Activated CD8-positive, alpha-beta T cell treated with anti-CD3 and anti-CD28 coated beads, Interleukin-2, amount 10 ng/mL, durations not matched to agents 7 days and 5 days (primary cell): ENCODE data around the gene MYO16. TPM values are rescaled to one million over a fixed set of nuclear protein-coding genes. Genes with fewer than 3 reads are reported as not detected.

Experiments
- ATAC-seq: fragments of 150-1000 bp; cut with Tn5 transposase; one replicate; pipeline ENCODE4 v1.10.0; 2021; ENCODE audit warnings: moderate library complexity
- CTCF ChIA-PET: fragments of 350-600 bp; sonication (Branson Sonifier 250); formaldehyde crosslinking; loops from one replicate; lab custom pipeline; 2021; ENCODE audit warnings: antibody characterized with exemption; lab: Charles Lee
- POLR2A ChIA-PET: fragments of 350-600 bp; sonication (Branson Sonifier 250); formaldehyde crosslinking; loops from one replicate; lab custom pipeline; 2021; ENCODE audit warnings: antibody characterized with exemption; lab: Charles Lee
- DNase-seq: peaks from one replicate; pipeline ENCODE4 v3.0.0-alpha.2; 2020
- H3K27ac Mint-ChIP-seq: one replicate; pipeline ENCODE4 v1.8.0; 2021; ENCODE audit warnings: mild to moderate bottlenecking, mixed read lengths
- H3K27me3 Mint-ChIP-seq: one replicate; pipeline ENCODE4 v1.8.0; 2021; ENCODE audit warnings: low read depth, mixed read lengths
- H3K36me3 Mint-ChIP-seq: one replicate; pipeline ENCODE4 v1.8.0; 2021; ENCODE audit warnings: low read depth, mixed read lengths
- H3K4me1 Mint-ChIP-seq: one replicate; pipeline ENCODE4 v1.8.0; 2021; ENCODE audit warnings: low read depth, mixed read lengths
- H3K4me3 Mint-ChIP-seq: one replicate; pipeline ENCODE4 v1.8.0; 2021; ENCODE audit warnings: mild to moderate bottlenecking, mixed read lengths
- H3K9me3 Mint-ChIP-seq: one replicate; pipeline ENCODE4 v1.8.0; 2022; ENCODE audit warnings: mixed read lengths; ENCODE audit not compliant: insufficient read depth
- total RNA-seq, 2 experiments: library from RNA; stranded (reverse); gene quantifications; one replicate each; pipeline ENCODE4 v1.2.3, GENCODE V29; 2021

MYO16 gene
- total RNA-seq, 2 experiments from 2014 or later, result not detected

- no peaks in the 10 kb centered on the region for H3K36me3 Mint-ChIP-seq
- peaks cover 18% of the 10 kb centered on the region for H3K4me1 Mint-ChIP-seq
- H3K9me3 Mint-ChIP-seq, result no peaks in the 10 kb centered on the region
- peaks cover 2% of the 10 kb centered on the region for H3K27me3 Mint-ChIP-seq
- ATAC-seq (no peak), DNase-seq (no peak)
- H3K4me3 Mint-ChIP-seq, result no peak overlapping the region
- ChIA-PET POLR2A (no interaction called here), CTCF (no interaction called here)
- no peak overlapping the region for H3K27ac Mint-ChIP-seq
Measured at GRCh38 chr13:108917581-108917980, 288.2 kb downstream of the MYO16 start.

GRCh38 chr13:108919036-108919907 lies 289.9 kb downstream of the MYO16 start:
- H3K36me3 Mint-ChIP-seq, result no peaks in the 10 kb centered on the region
- H3K4me3 Mint-ChIP-seq, result no peak overlapping the region
- DNase-seq, result no peak
- no peak for ATAC-seq
- no peaks in the 10 kb centered on the region for H3K27me3 Mint-ChIP-seq
- H3K4me1 Mint-ChIP-seq, result peaks cover 18% of the 10 kb centered on the region
- ChIA-PET CTCF (no interaction called here), POLR2A (no interaction called here)
- H3K27ac Mint-ChIP-seq, result no peak overlapping the region
- H3K9me3 Mint-ChIP-seq, result no peaks in the 10 kb centered on the region

GRCh38 chr13:108920137-108920536 lies 290.7 kb downstream of the MYO16 start:
- Mint-ChIP-seq H3K36me3 (no peaks in the 10 kb centered on the region), H3K27ac (no peak overlapping the region), H3K4me3 (no peak overlapping the region)

GRCh38 chr13:108921238-108921637 lies 291.8 kb downstream of the MYO16 start:
- no peaks in the 10 kb centered on the region for H3K36me3 Mint-ChIP-seq
- CTCF ChIA-PET, result no interaction called here
- no peak overlapping the region for H3K27ac Mint-ChIP-seq
- no peaks in the 10 kb centered on the region for H3K27me3 Mint-ChIP-seq
- POLR2A ChIA-PET, result no interaction called here
- peaks cover 5% of the 10 kb centered on the region for H3K4me1 Mint-ChIP-seq
- H3K9me3 Mint-ChIP-seq, result no peaks in the 10 kb centered on the region
- DNase-seq, result no peak
- no peak for ATAC-seq
- no peak overlapping the region for H3K4me3 Mint-ChIP-seq

More at GRCh38 chr13:108920137-108920536, 290.7 kb downstream of the MYO16 start:
- Mint-ChIP-seq H3K4me1 (peaks cover 16% of the 10 kb centered on the region), H3K9me3 (no peaks in the 10 kb centered on the region), H3K27me3 (no peaks in the 10 kb centered on the region)
- DNase-seq, result no peak
- POLR2A ChIA-PET, result no interaction called here
- CTCF ChIA-PET, result no interaction called here
- ATAC-seq, result no peak

- ChIA-PET POLR2A (no interaction called here), CTCF (no interaction called here)
- no peaks in the 10 kb centered on the region for H3K36me3 Mint-ChIP-seq
- ATAC-seq (no peak), DNase-seq (no peak)
- H3K27me3 Mint-ChIP-seq, result no peaks in the 10 kb centered on the region
- H3K4me3 Mint-ChIP-seq, result no peak overlapping the region
- no peaks in the 10 kb centered on the region for H3K9me3 Mint-ChIP-seq
- no peaks in the 10 kb centered on the region for H3K4me1 Mint-ChIP-seq
- H3K27ac Mint-ChIP-seq, result no peak overlapping the region
Measured at GRCh38 chr13:108922108-108922507, 292.7 kb downstream of the MYO16 start.

GRCh38 chr13:108923386-108924047 lies 294.1 kb downstream of the MYO16 start:
- DNase-seq (no peak), ATAC-seq (no peak)
- no peaks in the 10 kb centered on the region for H3K4me1 Mint-ChIP-seq
- no peaks in the 10 kb centered on the region for H3K36me3 Mint-ChIP-seq
- H3K9me3 Mint-ChIP-seq, result no peaks in the 10 kb centered on the region
- H3K4me3 Mint-ChIP-seq, result no peak overlapping the region
- POLR2A ChIA-PET, result no interaction called here
- H3K27me3 Mint-ChIP-seq, result no peaks in the 10 kb centered on the region
- CTCF ChIA-PET, result no interaction called here
- H3K27ac Mint-ChIP-seq, result no peak overlapping the region

GRCh38 chr13:108924134-108924533 lies 294.7 kb downstream of the MYO16 start:
- no peak overlapping the region for H3K27ac Mint-ChIP-seq
- ATAC-seq (no peak), DNase-seq (no peak)
- no peaks in the 10 kb centered on the region for H3K36me3 Mint-ChIP-seq
- H3K4me3 Mint-ChIP-seq, result no peak overlapping the region
- H3K9me3 Mint-ChIP-seq, result no peaks in the 10 kb centered on the region
- CTCF ChIA-PET, result no interaction called here
- H3K27me3 Mint-ChIP-seq, result no peaks in the 10 kb centered on the region
- POLR2A ChIA-PET, result no interaction called here
- H3K4me1 Mint-ChIP-seq, result no peaks in the 10 kb centered on the region

- Mint-ChIP-seq H3K4me3 (no peak overlapping the region), H3K27me3 (no peaks in the 10 kb centered on the region), H3K36me3 (no peaks in the 10 kb centered on the region), H3K4me1 (no peaks in the 10 kb centered on the region), H3K9me3 (no peaks in the 10 kb centered on the region), H3K27ac (no peak overlapping the region)
- ChIA-PET CTCF (no interaction called here), POLR2A (no interaction called here)
- no peak for ATAC-seq
- DNase-seq, result no peak
Measured at GRCh38 chr13:108924541-108924940, 295.1 kb downstream of the MYO16 start.

GRCh38 chr13:108925070-108925469 lies 295.7 kb downstream of the MYO16 start:
- no peak overlapping the region for H3K27ac Mint-ChIP-seq
- H3K9me3 Mint-ChIP-seq, result no peaks in the 10 kb centered on the region
- no peak overlapping the region for H3K4me3 Mint-ChIP-seq
- POLR2A ChIA-PET, result no interaction called here
- DNase-seq, result no peak
- CTCF ChIA-PET, result no interaction called here
- H3K4me1 Mint-ChIP-seq, result no peaks in the 10 kb centered on the region
- no peak for ATAC-seq
- no peaks in the 10 kb centered on the region for H3K36me3 Mint-ChIP-seq
- no peaks in the 10 kb centered on the region for H3K27me3 Mint-ChIP-seq

- no peaks in the 10 kb centered on the region for H3K4me1 Mint-ChIP-seq
- ChIA-PET POLR2A (no interaction called here), CTCF (no interaction called here)
- no peak overlapping the region for H3K4me3 Mint-ChIP-seq
- no peak overlapping the region for H3K27ac Mint-ChIP-seq
- ATAC-seq (no peak), DNase-seq (no peak)
- H3K27me3 Mint-ChIP-seq, result peaks cover 3% of the 10 kb centered on the region
- no peaks in the 10 kb centered on the region for H3K36me3 Mint-ChIP-seq
- no peaks in the 10 kb centered on the region for H3K9me3 Mint-ChIP-seq
Measured at GRCh38 chr13:108926862-108927261, 297.5 kb downstream of the MYO16 start.

GRCh38 chr13:108927615-108928014 lies 298.2 kb downstream of the MYO16 start:
- Mint-ChIP-seq H3K36me3 (no peaks in the 10 kb centered on the region), H3K27me3 (peaks cover 3% of the 10 kb centered on the region), H3K4me3 (no peak overlapping the region), H3K27ac (no peak overlapping the region), H3K9me3 (no peaks in the 10 kb centered on the region), H3K4me1 (no peaks in the 10 kb centered on the region)
- ATAC-seq (no peak), DNase-seq (no peak)
- POLR2A ChIA-PET, result no interaction called here
- CTCF ChIA-PET, result no interaction called here

GRCh38 chr13:108929532-108930206 lies 300.3 kb downstream of the MYO16 start:
- DNase-seq (no peak), ATAC-seq (no peak)
- H3K27me3 Mint-ChIP-seq, result peaks cover 3% of the 10 kb centered on the region
- no peak overlapping the region for H3K4me3 Mint-ChIP-seq
- H3K27ac Mint-ChIP-seq, result no peak overlapping the region
- no peaks in the 10 kb centered on the region for H3K36me3 Mint-ChIP-seq
- ChIA-PET POLR2A (no interaction called here), CTCF (no interaction called here)
- H3K4me1 Mint-ChIP-seq, result no peaks in the 10 kb centered on the region
- no peaks in the 10 kb centered on the region for H3K9me3 Mint-ChIP-seq
